Left ventricle myocardium inferior (tissue), 1 donor: ENCODE results near the gene ZBTB21. TPM values are rescaled to one million over a fixed set of nuclear protein-coding genes. Genes with fewer than 3 reads are reported as not detected.

Experiments used
- DNase-seq: peaks from one replicate; pipeline ENCODE4 v3.0.0-alpha.2; 2020
- H3K27ac ChIP-seq: fragments of 200-600 bp; replicated peaks from 2 replicates; pipeline ENCODE4 v1.8.0; 2021
- H3K27me3 ChIP-seq: fragments of 200-600 bp; 2 replicates; pipeline ENCODE4 v1.8.0; 2021; ENCODE audit warnings: low read depth
- H3K36me3 ChIP-seq: fragments of 200-600 bp; 2 replicates; pipeline ENCODE4 v1.8.0; 2021
- H3K4me1 ChIP-seq: fragments of 200-600 bp; 2 replicates; pipeline ENCODE4 v1.8.0; 2021
- H3K4me3 ChIP-seq: fragments of 200-600 bp; 2 replicates; pipeline ENCODE4 v1.8.0; 2021; ENCODE audit warnings: mild to moderate bottlenecking, moderate library complexity
- H3K9me3 ChIP-seq: fragments of 200-600 bp; replicated peaks from 2 replicates; pipeline ENCODE4 v1.8.0; 2021
- CTCF ChIP-seq: fragments of 200-600 bp; IDR thresholded peaks from 2 replicates; pipeline ENCODE4 v1.8.0; 2021; ENCODE audit warnings: antibody characterized with exemption, mild to moderate bottlenecking, borderline replicate concordance
- intact Hi-C: fragments of 100-400 bp; cut with micrococcal nuclease; formaldehyde crosslinking; loops from one replicate; pipeline ENCODE4 v1.11.0; 2022
- total RNA-seq: library from RNA; stranded (reverse); fragmentation: NEBNext Ultra II Directional; extraction: Animal tissue kit (Norgen Biotek cat#: 25700); gene quantifications from one replicate; pipeline ENCODE4 v1.2.1, GENCODE V29; 2021
- donor health status: DM: no; HTN: yes; CAD: no; lungs with severe emphysema.

The ZBTB21 gene
- total RNA-seq, 1 donor from 2014 or later = 4.9 TPM

DNA sequence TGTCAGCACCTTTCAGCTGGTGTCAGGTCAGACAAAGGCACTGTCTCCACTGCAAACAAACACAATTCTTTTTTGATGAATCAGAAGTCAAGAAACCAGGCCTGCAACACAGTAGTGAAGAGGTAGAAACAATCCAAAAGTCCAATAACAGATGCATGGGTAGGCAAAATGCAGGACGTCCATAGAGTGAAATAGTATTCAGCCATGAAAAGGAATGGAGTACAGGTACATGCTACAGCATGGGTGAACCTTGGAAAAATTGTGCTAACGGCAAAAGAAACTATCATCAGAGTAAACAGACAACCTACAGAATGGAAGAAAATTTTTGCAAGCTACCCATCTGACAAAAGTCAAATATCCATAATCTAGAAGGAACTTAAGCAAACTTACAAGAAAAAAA lies 26.2 kb upstream of the ZBTB21 start:
- DNase-seq = no peak
- H3K9me3 ChIP-seq = no peaks in the 10 kb centered on the region
- H3K27ac ChIP-seq = no peak overlapping the region
- TF ChIP-seq CTCF = no peak
- H3K4me1 ChIP-seq = no peaks in the 10 kb centered on the region
- no peak overlapping the region for H3K4me3 ChIP-seq
- intact Hi-C loops = no loop called here
- H3K36me3 ChIP-seq = no peaks in the 10 kb centered on the region
- peaks cover 11% of the 10 kb centered on the region for H3K27me3 ChIP-seq

DNA sequence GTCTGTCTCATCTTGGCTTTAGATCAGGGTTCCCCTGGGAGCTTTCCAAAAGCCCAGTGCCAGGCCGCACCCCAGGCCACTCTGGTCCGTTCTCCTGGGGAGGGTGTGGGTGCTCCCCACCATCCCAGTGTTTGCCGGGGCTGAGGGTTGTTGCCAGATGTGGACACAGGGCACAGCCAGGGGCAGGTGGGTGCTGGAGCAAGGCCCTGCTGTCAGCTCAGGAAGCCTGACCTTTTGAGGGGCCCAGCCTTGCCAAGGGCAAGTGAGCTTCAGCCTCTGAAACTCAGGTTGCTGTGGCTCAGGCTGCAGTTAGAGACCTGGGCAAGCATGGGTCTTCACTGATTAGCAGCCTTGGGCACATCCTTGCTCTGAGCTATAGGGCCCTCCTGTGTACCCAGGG lies 22.8 kb upstream of the ZBTB21 start:
- no peak for DNase-seq
- Histone ChIP-seq H3K36me3 (no peaks in the 10 kb centered on the region), H3K4me1 (peaks cover 9% of the 10 kb centered on the region), H3K27ac (no peak overlapping the region), H3K27me3 (peaks cover 4% of the 10 kb centered on the region), H3K4me3 (no peak overlapping the region), H3K9me3 (no peaks in the 10 kb centered on the region)
- intact Hi-C loops = no loop called here
- no peak for TF ChIP-seq CTCF

DNA sequence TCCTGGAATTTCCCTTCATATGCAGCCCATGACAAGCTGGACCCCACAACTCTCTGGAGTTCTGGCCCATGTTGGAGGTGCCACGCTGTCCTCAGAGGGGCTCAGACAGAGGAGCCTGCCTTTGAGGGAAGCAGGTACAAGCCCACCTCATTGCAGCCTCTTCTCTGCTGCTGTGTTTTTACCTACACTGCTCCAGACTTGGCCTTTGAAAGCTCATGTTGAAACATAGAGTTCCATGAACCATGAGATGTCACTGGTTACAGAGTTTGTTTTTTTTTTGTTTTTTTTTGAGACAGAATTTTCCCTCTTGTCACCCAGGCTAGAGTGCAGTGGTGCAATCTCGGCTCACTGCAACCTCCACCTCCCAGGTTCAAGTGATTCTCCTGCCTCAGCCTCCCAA lies 22.1 kb upstream of the ZBTB21 start:
- no peak overlapping the region for H3K4me3 ChIP-seq
- no peaks in the 10 kb centered on the region for H3K9me3 ChIP-seq
- DNase-seq = no peak
- TF ChIP-seq CTCF = no peak
- peaks cover 11% of the 10 kb centered on the region for H3K4me1 ChIP-seq
- H3K27me3 ChIP-seq = peaks cover 4% of the 10 kb centered on the region
- no peak overlapping the region for H3K27ac ChIP-seq
- no peaks in the 10 kb centered on the region for H3K36me3 ChIP-seq
- intact Hi-C loops = no loop called here

DNA sequence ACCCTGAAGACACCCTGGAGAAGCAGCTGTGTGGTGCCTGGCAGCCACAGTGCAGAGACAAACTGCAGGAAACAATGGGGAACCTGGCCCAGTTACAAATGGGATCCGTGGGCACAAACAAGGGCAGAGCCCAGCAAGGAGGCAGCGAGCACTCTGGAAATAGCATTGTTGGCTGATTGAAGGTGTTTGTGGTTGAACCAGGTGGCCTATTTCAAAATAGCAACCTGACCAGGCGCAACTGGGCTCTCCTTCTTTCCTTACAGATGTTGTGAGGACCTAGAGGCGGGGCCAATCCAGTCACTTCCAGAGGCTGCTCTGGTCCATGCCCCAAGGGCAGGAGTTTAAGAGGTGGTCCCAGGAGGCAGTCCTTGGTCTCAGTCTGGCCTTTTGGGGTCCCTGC lies 21.7 kb upstream of the ZBTB21 start:
- H3K27ac ChIP-seq = no peak overlapping the region
- no peak for DNase-seq
- peaks cover 11% of the 10 kb centered on the region for H3K4me1 ChIP-seq
- H3K9me3 ChIP-seq = no peaks in the 10 kb centered on the region
- TF ChIP-seq CTCF = no peak
- H3K36me3 ChIP-seq = no peaks in the 10 kb centered on the region
- intact Hi-C loops = no loop called here
- no peak overlapping the region for H3K4me3 ChIP-seq
- H3K27me3 ChIP-seq = peaks cover 4% of the 10 kb centered on the region

DNA sequence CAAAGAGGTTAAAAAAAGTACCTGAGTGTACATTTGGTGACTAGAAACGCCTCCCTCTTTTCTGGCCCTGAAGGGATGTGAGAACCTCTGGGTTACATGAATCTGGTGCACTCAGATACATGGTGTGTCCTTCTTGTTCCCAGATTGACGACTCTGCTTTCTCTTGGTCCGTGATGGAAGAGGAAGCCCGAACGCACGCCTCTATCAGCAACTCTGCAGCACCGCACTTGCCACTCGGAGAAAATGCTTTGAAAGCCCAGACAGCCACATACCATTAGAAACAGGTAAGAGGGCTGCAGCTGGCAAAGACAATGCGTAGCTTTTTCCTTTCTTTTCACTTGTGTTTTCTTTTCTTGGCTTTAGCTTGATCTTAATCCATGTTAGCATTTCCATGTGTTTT lies 21.1 kb upstream of the ZBTB21 start:
- H3K9me3 ChIP-seq = no peaks in the 10 kb centered on the region
- DNase-seq = no peak
- no peak overlapping the region for H3K4me3 ChIP-seq
- no peaks in the 10 kb centered on the region for H3K36me3 ChIP-seq
- H3K27ac ChIP-seq = no peak overlapping the region
- H3K27me3 ChIP-seq = peaks cover 4% of the 10 kb centered on the region
- no peak for TF ChIP-seq CTCF
- H3K4me1 ChIP-seq = peaks cover 11% of the 10 kb centered on the region
- intact Hi-C loops = no loop called here

- Histone ChIP-seq H3K9me3 (no peaks in the 10 kb centered on the region), H3K27ac (no peak overlapping the region), H3K36me3 (no peaks in the 10 kb centered on the region), H3K27me3 (peaks cover 2% of the 10 kb centered on the region), H3K4me1 (peaks cover 11% of the 10 kb centered on the region), H3K4me3 (no peak overlapping the region)
- TF ChIP-seq CTCF = no peak
- intact Hi-C loops = no loop called here
- DNase-seq = no peak
Measured at GRCh38 chr21:42030311-42030710, 20.2 kb upstream of the ZBTB21 start.
